ENCODE measurements around the gene FTSJ1. TPM values are rescaled to one million over a fixed set of nuclear protein-coding genes. Genes with fewer than 3 reads are reported as not detected.

FTSJ1 gene
- total and polyA plus RNA-seq, 7 donors, result 14.5 to 48.4 (median 26.7) TPM

DNA sequence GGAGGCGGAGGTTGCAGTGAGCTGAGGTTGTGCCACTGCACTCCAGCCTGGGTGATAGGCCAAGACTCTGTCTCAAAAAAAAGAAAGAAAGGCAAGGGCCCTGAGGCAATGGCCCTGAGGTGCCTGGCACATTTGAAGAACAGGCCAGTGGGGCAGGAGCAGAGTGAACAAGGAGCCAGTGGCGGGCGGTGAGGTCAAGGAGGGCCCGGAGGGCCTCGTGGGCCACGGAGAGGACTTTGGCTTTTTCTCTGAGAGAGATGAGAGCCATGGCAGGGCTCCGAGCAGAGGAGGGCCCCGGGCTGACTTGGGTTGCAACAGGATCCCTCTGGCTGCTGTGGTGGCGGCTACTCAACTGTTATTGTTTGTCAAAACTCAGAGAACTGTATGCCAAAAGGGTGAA, 13.3 kb downstream of the FTSJ1 start:
- H3K4me1 ChIP-seq, result no peaks in the 10 kb centered on the region
- no peaks in the 10 kb centered on the region for H3K9me3 ChIP-seq
- ATAC-seq (no peak), DNase-seq (no peak)
- H3K36me3 ChIP-seq (ENCODE audit: insufficient read depth in 1 of 2, low read depth in 1 of 2), result peaks cover 0 to 4% of the 10 kb centered on the region in 2 donors
- no peak overlapping the region for H3K27ac ChIP-seq
- 79 to 93% (median 85%) methylated on average over 7 to 9 of the region's 9 CpGs for WGBS, 3 donors
- intact Hi-C loops (cut with DNase I), result no loop called here
- H3K27me3 ChIP-seq (ENCODE audit: insufficient read depth in 3 of 3, low read length in 2 of 3), result peaks cover 0 to 7% (median 0%) of the 10 kb centered on the region in 3 donors
- TF ChIP-seq, protein P1, sequence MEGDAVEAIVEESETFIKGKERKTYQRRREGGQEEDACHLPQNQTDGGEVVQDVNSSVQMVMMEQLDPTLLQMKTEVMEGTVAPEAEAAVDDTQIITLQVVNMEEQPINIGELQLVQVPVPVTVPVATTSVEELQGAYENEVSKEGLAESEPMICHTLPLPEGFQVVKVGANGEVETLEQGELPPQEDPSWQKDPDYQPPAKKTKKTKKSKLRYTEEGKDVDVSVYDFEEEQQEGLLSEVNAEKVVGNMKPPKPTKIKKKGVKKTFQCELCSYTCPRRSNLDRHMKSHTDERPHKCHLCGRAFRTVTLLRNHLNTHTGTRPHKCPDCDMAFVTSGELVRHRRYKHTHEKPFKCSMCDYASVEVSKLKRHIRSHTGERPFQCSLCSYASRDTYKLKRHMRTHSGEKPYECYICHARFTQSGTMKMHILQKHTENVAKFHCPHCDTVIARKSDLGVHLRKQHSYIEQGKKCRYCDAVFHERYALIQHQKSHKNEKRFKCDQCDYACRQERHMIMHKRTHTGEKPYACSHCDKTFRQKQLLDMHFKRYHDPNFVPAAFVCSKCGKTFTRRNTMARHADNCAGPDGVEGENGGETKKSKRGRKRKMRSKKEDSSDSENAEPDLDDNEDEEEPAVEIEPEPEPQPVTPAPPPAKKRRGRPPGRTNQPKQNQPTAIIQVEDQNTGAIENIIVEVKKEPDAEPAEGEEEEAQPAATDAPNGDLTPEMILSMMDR (IDR thresholded peaks at IDR 0.05), result no peak
- H3K4me3 ChIP-seq, result no peak overlapping the region

- TF ChIP-seq, protein P1 (IDR thresholded peaks at IDR 0.05), result no peak
- WGBS, 3 donors, result 86 to 90% (median 89%) methylated on average over 2 of the region's 2 CpGs
- Histone ChIP-seq H3K27me3 (ENCODE audit: insufficient read depth in 3 of 3, low read length in 2 of 3) (peaks cover 0 to 7% (median 0%) of the 10 kb centered on the region in 3 donors), H3K36me3 (ENCODE audit: insufficient read depth in 1 of 2, low read depth in 1 of 2) (no peaks in the 10 kb centered on the region), H3K27ac (no peak overlapping the region), H3K9me3 (no peaks in the 10 kb centered on the region), H3K4me3 (no peak overlapping the region), H3K4me1 (no peaks in the 10 kb centered on the region)
- ATAC-seq (no peak), DNase-seq (no peak)
- intact Hi-C loops (cut with DNase I), result no loop called here
Measured at GRCh38 chrX:48489892-48490291, 13.9 kb downstream of the FTSJ1 start.

DNA sequence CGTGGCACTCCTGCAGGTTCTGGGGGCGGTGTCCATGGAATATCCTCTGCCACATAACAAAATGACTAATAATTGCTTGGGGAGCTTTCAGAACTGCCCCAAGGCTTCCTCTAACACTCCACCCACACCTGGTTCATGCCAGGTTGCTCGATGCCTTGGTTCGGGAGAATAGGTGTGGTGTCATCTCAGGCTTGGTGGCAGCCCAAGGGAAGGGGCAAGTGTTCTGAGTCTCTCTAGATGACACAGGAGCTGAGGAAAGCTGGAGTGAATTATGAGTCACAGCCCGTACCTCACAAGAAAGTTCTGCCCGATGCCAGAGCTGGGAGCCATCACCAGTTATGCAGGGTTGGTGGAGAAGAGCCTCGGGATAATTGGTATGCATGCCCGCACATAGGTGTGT, 14.7 kb downstream of the FTSJ1 start:
- 73 to 84% (median 78%) methylated on average over 8 of the region's 8 CpGs for WGBS, 3 donors
- intact Hi-C loops (cut with DNase I), result no loop called here
- DNase-seq, result no peak

DNA sequence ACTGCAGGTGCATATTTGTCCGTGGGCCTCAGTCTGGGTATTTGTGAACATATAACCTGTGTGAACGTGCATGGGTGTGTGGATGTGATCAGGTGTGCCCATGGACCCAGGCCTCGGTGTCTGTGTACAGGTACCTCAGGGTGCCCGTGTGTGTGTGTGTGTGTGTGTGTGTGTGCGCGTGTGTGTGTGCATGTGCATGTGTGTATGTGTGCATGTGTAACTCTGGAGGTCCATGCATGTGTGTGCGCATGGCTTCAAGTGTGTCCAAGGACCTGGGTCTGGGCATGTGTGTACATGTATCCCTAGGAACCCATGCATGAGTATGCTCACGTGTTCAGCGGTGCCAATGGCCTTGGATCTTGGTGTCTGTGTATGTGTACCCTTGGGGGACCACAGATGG, 15.8 kb downstream of the FTSJ1 start:
- intact Hi-C loops (cut with DNase I), result no loop called here
- no peaks in the 10 kb centered on the region for H3K4me1 ChIP-seq
- no peak overlapping the region for H3K27ac ChIP-seq
- no peak for DNase-seq
- no peaks in the 10 kb centered on the region for H3K9me3 ChIP-seq
- no peak for ATAC-seq
- TF ChIP-seq, protein P1 (IDR thresholded peaks at IDR 0.05), result no peak
- no peak overlapping the region for H3K4me3 ChIP-seq
- 87 to 94% (median 93%) methylated on average over 7 to 9 of the region's 9 CpGs for WGBS, 3 donors
- peaks cover 0 to 7% (median 0%) of the 10 kb centered on the region in 3 donors for H3K27me3 ChIP-seq (ENCODE audit: insufficient read depth in 3 of 3, low read length in 2 of 3)
- no peaks in the 10 kb centered on the region for H3K36me3 ChIP-seq (ENCODE audit: insufficient read depth in 1 of 2, low read depth in 1 of 2)

More for the DNA sequence above, 14.7 kb downstream of the FTSJ1 start:
- no peak overlapping the region for H3K27ac ChIP-seq
- H3K27me3 ChIP-seq (ENCODE audit: insufficient read depth in 3 of 3, low read length in 2 of 3), result peaks cover 0 to 7% (median 0%) of the 10 kb centered on the region in 3 donors
- no peaks in the 10 kb centered on the region for H3K9me3 ChIP-seq
- TF ChIP-seq, protein P1 (IDR thresholded peaks at IDR 0.05), result no peak
- H3K4me3 ChIP-seq, result no peak overlapping the region
- no peak for ATAC-seq
- no peaks in the 10 kb centered on the region for H3K36me3 ChIP-seq (ENCODE audit: insufficient read depth in 1 of 2, low read depth in 1 of 2)
- no peaks in the 10 kb centered on the region for H3K4me1 ChIP-seq

- H3K27ac ChIP-seq, result no peak overlapping the region
Measured at GRCh38 chrX:48492293-48492910, 16.4 kb downstream of the FTSJ1 start.

More at GRCh38 chrX:48492293-48492910, 16.4 kb downstream of the FTSJ1 start:
- TF ChIP-seq, protein P1 (IDR thresholded peaks at IDR 0.05), result no peak
- WGBS, 3 donors, result 56 to 69% (median 69%) methylated on average over 4 to 7 of the region's 7 CpGs
- Histone ChIP-seq H3K27me3 (ENCODE audit: insufficient read depth in 3 of 3, low read length in 2 of 3) (peaks cover 0 to 7% (median 0%) of the 10 kb centered on the region in 3 donors), H3K4me1 (no peaks in the 10 kb centered on the region), H3K36me3 (ENCODE audit: insufficient read depth in 1 of 2, low read depth in 1 of 2) (no peaks in the 10 kb centered on the region), H3K4me3 (no peak overlapping the region), H3K9me3 (no peaks in the 10 kb centered on the region)
- ATAC-seq (no peak), DNase-seq (no peak)
- intact Hi-C loops (cut with DNase I), result no loop called here
